C4-2B (cell line): ENCODE data around the gene TNFSF12.
A peak's percentile ranks its signal among the peaks of the same experiment; 100 is the strongest.

Experiments used
- H3K27ac ChIP-seq: fragments of 450-650 bp; 2 replicates; pipeline ENCODE4 v1.5.1; 2017
- CTCF ChIP-seq: fragments of 450-650 bp; conservative IDR thresholded peaks from 2 replicates; pipeline ENCODE4 v1.5.1; 2017; ENCODE audit warnings: mild to moderate bottlenecking
- ZFX ChIP-seq: fragments of 450-650 bp; IDR thresholded peaks from 2 replicates; pipeline ENCODE4 v1.6.1; 2017

Gene TNFSF12

GRCh38 chr17:7549401-7550055, 670 bp downstream of the TNFSF12 start:
- TF ChIP-seq ZFX: no peak
- TF ChIP-seq CTCF: no peak
- no peak overlapping the region for H3K27ac ChIP-seq

GRCh38 chr17:7550344-7550743, 1.5 kb downstream of the TNFSF12 start:
- no peak for TF ChIP-seq ZFX
- TF ChIP-seq CTCF: no peak
- H3K27ac ChIP-seq: no peak overlapping the region

DNA sequence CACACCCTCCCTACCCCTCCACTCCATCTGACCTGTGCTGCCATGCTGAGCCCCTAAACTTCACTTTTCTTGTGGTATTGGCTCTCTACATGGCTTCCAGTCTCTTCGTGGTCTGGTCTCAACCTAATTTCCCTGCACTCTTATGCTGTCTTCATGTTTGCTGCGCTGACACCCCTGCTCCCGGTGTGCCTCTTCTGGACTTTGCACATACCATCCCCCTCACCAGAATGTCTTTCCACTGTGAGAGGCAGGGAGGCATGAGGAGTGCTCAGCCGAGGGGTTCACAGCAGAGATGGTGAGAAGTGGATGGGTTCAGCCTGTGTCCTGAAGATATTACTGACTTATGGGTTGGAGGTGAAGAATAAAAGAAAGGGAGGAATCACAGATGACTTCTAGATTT, 2.5 kb downstream of the TNFSF12 start:
- TF ChIP-seq ZFX: no peak
- TF ChIP-seq CTCF: no peak
- no peak overlapping the region for H3K27ac ChIP-seq

DNA sequence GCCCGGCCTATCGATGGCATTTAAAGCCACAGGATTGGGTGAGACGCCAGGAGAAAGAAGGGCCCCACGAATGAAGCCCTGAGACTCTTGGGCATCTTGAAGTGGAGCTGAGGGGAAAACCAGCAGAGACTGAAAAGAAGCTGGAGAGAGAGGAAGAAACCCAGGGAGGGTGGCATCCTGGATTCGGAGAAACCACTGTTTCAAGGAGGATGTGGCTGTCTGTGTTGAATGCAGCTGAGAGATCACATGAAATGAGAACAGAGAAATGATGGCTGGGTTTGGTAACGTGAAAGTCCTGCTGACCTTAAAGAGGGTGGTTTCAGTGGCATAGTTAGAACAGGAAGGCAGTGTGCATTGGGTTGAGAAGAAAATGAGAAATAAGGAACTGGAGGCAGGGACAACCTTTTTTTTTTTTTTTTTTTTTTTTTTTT, 3.8 kb downstream of the TNFSF12 start:
- no peak overlapping the region for H3K27ac ChIP-seq
- TF ChIP-seq CTCF (no peak), ZFX (no peak)

- TF ChIP-seq ZFX (no peak), CTCF (no peak)
- no peak overlapping the region for H3K27ac ChIP-seq
Observed at GRCh38 chr17:7553356-7553755, 4.5 kb downstream of the TNFSF12 start.

- TF ChIP-seq ZFX (no peak), CTCF (no peak; the same call in 1 of the 2 replicates)
- H3K27ac ChIP-seq: no peak overlapping the region
Observed at GRCh38 chr17:7555320-7555948, 6.6 kb downstream of the TNFSF12 start.

DNA sequence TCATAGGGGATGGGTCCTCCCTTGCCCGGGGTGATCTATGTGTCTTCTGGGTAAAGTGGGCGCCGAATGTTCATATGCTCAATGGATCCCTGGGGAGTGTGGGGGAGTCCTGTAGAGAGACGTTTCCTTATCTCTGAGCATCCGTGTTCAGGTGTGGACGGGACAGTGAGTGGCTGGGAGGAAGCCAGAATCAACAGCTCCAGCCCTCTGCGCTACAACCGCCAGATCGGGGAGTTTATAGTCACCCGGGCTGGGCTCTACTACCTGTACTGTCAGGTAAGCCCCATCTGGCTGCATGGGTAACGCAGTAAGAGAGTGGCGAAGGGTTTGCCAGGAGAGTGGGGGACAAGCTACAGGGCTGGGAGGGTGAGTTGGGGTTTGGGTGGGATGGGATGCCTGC, 7.8 kb downstream of the TNFSF12 start:
- TF ChIP-seq ZFX: no peak
- no peak for TF ChIP-seq CTCF
- peak overlapping the region; percentile 93 for H3K27ac ChIP-seq
